Measurements from ENCODE around the gene RFLNA.

Gene RFLNA

DNA sequence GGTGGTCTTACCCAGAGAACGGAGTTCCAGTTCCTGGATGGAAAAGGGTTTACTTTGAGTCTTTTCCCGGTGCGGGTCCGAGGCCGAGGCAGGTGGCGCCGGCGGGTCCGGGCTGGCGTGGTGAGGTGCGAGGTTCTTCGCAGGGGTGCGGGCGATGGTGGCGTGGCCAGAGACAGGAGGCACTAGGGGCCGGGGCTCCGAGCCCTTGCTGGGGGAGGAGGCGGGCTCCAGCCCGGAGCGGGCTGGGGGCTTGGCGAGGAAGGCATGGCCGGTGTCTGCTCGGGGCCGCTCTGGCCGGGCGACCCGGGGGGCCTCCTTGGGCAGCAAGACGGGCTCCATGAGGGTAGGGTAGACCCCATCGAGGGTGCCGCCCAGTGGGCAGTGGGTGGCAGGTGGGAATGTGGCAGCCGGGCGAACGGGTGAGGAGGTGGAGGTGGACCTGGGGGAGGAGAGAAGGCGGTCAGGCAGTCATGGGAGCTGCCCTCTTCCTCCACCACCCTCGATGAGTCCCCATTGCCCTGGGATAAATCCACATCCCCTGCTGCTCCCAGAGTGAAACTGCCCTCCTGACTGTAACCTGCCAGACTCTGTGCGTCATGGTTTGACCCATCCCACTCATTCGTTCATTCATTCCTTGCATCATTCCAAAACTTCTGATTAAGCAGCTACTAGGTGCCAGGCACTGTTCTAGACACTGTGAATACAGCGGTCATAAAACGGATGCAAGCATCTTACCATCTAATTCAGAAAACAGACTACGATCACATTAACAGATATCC is 42.0 kb downstream of the RFLNA start:
- DNase-seq (ENCODE audit: low read depth in 2 of 2): no peak

DNA sequence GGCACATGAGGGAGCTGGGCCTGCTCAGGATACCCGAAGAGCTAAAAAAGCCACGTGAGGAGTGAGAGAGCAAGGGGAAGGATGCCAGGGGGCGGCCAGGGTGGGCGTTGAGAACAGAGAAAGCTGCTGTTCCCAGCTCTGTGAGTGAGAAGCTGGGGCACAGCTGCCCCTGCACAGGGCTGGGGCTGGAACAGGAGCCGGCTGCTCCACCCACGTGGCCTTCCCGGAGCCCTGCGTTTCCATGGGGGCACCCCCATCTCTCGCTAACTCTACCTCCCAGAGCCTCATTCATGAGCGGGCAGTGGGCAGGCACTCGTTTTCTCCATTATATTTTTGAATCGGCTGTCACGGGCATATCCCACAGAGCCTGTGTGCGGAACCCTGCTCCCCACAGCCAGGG is 42.7 kb downstream of the RFLNA start:
- DNase-seq (ENCODE audit: low read depth in 2 of 2): no peak

DNA sequence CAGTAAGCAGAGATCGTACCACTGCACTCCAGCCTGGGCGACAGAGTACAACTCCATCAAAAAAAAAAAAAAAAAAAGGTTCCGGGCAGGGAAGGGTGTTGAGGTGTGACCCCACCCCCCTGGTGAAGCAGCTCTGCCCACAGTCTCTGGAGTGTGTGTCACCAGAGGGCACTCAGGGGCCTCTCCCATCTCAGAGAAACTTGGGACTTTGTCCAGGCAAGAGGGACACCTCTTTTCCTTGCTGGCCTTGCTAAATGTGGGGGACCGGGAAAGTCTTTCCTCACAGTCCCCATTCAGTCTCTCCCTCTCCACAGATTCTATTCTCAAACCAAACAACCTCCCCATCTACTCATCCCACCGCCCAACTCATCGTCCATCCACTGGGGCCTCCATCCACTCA is 43.6 kb downstream of the RFLNA start:
- DNase-seq (ENCODE audit: low read depth in 2 of 2): no peak

DNA sequence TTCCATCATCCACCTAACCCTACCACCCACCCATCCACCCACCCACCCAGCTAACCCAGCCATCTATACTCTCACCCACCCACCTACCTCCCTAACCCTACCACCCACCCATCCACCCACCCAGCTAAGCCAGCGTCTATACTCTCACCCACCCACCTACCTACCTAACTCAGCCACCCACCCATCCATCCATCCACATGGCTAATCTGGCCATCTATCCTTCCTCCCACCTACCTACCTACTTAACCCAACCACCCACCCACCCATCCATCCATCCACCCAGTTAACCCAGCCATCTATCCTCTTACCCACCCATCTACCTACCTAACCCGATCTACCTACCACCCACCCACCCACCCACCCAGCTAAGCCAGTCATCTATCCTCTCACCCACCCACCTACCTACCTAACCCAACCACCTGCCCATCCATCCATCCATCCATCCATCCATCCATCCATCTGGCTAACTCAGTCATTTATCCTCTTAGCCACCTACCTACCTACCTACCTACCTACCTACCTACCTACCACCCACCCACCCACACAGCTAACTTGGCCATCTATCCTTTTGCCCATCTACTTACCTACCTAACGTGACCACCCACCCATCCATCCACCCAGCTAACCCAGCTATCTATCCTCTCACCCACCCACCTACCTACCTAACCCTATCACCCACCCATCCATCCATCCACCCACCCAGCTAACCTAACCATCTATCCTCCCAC is 44.1 kb downstream of the RFLNA start:
- DNase-seq (ENCODE audit: low read depth in 2 of 2): no peak

DNA sequence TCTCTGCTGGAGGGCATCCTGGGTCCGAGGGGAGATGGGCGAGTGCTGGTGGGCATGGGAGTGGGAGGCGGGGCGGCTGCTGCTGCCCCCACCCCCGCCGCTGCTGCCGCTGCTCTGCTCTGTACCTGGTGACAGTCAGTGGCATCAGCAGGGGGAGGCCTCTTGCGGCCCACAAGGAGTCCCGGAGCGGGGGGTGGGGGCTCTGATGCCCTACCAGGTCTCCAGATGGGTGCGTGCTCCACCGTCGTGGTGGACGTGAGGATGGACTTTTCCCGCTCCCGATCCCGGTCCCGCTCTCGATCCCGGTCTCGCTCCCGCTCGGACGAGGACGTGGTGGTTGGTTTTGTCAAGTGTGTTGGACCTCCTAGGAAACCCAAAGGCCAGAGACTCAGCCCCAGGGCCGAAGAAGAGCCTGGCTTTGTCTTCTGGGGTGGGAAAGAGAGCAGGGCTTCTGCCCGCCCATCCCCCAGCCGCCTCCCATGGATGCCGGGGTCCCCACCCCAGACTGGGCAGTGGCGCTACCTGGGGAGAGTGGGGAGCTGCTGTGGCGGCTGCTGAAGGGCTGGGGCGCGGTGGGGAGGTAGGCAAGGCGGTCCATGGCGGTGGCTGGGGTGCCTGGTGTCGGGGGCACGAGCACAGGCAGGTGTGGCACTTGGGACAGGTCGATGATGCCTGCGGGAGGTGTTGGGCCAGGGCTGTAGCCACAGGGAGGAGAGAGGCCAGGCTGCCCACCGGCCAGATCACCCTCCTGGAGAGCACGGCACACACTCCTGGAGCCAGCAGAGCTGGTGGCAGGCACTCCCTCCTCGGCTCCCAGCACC is 45.4 kb downstream of the RFLNA start:
- DNase-seq (ENCODE audit: low read depth in 2 of 2): no peak

DNA sequence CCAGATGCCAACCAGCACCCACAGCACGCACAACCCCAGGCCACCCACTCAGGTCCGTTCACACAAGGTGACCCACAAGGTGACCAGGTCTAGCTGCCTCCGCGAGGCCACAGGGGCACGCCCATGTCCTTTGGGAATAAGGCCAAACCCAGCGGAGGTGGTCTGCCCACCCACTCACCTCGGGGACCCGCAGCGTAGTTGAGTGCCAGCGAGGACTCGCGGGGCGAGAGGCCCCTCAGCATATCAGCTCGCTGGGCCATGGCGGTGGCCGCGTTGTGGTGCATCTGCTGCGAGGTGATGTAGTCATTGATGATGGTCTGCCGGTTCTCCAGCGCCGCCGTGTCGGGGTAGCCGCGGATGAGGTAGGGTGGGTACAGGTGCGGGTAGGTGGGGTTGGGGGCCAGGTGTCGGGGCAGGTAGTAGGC is 46.8 kb downstream of the RFLNA start:
- no peak for DNase-seq (ENCODE audit: low read depth in 2 of 2)

DNA sequence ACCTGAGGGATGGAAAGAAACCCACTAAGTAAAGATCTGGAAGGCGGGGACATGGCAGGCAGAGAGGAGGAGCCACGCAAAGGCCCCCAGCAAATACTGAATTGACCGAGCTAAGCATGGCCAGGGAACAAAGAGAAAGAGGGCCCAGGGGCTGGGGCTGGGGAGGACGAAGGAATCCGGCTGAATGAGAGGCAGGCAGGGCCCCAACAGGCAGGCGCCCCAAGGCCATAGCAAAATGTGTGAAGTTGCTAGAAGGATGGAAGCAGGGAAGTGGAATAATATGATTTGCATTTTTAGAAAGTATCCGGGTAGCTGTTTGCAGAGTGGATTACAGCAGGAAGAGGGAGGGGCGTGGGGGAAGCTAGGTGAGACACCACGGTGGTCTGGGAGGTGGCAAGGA is 49.1 kb downstream of the RFLNA start:
- no peak for DNase-seq (ENCODE audit: low read depth in 2 of 2)

DNA sequence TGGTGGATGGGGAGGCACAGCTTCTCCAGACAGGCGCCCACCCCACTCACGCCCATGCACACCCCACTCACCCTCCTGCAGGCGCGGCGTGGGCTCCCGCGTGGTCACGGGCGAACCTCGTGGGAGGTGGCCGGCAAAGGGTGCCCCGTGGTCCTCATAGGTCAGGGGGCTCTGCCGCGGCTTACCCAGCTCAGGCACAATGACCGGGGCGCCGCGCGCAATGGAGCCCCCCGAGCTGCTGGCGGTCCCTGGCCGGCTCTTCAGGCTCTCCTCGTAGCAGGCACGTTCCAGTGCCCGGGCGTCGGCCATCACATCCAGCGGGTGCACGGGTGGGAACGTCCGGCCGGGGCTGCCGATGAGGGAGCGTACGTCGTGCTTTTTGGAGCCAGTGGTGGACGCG is 49.6 kb downstream of the RFLNA start:
- DNase-seq (ENCODE audit: low read depth in 2 of 2): no peak

DNA sequence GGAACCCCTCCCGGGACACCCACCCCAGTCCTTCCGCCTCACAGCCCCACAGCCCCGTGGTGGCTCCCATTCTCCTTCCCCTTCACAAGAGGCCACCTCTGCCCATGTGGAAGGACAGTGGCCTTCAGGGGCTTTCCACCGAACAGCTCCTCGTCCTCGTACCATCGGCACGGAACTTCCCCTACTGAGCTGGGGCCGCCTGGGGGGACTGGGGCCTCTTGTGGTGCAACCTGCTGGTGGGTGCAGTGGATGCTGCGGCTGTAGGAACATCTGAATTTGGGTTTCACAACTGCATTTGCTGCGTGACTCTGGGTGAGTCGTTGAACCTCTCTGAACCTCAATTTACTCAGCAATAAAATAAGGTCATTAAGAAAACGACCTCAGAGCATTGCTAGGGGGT is 50.9 kb downstream of the RFLNA start:
- DNase-seq (ENCODE audit: low read depth in 2 of 2): no peak

DNA sequence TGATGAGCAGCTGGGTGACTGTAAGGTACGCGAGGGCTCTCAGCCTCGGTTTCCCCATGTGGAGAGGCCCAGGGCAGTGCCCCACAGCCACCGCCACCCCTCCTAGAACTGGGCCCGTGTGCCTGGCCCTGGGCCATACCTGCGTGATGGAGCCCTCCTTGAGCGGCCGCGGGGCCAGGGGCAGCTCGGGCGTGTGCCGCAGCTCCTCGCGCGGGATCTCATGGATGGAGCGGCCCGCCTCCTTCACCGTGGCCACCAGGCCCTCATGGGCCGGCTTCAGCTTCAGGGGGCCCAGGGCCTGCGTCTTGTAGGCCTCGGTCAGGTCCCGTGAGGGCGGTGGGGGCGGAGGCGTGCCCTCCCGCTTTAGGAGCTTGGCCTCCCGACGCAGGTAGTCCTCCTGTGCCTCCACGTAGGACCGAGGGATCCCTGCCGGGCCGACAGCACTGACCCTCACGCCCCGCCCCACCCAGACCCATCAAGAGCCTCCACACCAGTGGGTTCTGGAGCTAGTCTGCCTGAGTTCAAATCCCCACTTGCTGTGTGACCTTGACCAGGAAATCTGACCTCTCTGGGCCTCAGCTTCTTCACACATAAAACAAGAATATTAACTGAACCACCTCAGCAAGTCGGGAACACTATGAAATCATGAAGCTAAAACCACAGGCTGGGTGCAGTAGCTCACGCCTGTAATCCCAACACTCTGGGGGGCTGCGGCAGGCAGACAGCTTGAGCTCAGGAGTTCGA is 51.7 kb downstream of the RFLNA start:
- no peak for DNase-seq (ENCODE audit: low read depth in 2 of 2)

DNA sequence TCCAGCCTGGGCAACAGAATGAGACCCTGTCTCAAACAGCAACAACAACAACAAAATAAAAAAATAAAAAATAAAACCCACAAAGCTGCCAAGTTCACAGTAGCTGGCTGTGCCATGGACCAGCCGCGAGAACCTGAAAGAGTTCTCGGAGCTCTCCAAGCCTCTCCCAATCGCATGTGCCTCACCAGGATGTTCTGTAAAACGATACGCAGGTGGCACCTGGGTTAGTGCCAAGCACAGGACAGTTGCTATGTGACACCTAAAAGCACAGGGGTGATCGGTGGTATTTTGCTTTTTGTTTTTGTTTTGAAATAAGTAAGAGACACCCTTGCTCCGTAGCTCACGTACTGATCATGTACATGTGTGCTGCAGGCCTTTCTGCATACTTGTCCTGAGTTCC is 52.4 kb downstream of the RFLNA start:
- DNase-seq (ENCODE audit: low read depth in 2 of 2): no peak

DNA sequence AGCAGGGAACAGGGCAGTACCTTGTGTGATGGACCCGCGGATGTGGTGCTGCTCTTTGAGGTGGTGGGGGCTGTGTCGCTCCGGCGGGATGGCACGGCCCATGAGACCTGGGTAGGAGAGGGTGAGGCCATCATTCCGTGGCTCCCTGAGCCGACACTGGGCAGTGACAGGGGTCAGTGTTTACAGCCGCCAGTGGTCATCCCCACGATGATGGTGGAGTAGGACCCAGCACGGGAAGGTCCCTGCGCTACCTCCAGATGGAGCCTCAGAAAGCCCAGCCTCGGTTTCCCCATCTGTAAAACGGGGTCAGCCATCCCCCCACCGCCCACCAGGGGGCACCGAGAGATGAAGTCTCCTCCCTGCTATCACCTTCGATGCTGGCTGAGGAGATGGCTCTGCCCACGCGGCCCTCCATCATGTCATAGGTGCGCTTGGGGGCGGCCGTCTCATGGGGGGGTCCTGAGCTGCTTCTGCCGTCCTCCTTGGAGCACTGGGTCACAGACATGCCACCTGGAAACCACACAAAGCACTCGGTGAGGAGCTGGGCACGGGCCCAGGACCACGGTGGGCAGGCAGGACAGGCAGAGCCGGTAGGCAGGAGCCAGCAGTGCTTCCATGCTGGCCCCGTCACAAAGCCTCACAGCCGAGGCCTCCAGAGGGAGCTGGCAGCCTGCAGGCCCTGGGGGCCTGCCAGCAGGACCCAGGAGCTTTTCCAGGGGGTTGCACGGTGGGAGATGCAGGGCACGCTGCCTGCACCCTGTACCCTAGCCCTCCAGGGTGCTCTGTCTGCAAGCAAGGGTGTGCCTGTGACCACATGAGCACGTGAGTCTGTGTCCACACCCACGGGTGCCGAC is 53.1 kb downstream of the RFLNA start:
- DNase-seq (ENCODE audit: low read depth in 2 of 2): no peak

DNA sequence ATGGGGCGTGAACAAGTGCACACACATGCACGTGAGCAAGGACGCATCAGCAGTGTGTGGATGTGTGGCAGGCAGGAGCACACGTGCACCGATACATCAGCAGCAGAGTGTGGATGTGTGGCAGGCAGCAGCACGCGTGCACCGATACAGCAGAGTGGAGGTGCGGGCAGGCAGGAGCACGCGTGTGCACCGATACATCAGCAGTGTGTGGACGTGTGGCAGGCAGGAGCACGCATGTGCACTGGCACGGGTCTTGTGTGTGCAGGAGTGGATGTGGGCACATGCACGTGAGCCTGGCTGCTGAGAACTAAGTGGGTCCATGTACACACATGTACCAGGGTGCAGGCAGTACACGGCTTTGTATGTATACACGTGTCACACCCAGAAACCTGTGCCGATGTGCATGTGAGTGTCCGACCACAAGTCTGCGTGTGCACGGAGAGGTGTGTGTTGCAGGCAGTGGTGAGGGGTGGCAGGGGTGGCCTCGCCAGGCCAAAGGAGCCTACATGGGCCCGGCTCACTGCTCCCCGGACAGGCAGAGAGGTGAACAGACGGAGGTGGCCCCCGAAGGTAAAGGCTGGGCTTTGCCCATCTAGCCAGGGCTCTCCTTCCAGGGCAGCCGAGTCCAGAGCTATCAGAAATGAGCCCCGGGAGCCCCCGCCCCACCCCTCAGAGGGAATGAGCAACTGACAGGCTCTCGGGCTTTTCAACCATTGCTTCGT is 53.9 kb downstream of the RFLNA start:
- DNase-seq (ENCODE audit: low read depth in 2 of 2): no peak

DNA sequence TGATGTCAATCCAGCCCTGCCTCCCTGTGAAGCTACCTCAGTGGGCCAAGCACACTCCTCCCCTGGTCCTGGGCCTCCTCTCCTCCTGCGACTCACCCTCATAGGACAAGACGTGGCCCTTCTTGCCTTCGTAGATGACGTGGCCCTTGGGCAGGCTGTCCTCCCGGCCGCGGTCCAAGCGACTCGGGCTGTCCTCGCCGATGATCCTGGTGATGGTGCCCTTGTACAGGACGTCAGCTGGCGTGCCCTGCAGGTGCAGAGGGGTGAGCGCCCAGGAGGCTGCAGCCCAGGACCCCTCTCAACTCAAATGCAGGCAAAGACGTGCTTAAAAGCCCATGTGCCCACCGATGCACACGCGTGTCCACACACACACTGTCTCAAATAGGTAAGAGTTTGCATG is 55.6 kb downstream of the RFLNA start:
- DNase-seq (ENCODE audit: low read depth in 2 of 2): no peak

DNA sequence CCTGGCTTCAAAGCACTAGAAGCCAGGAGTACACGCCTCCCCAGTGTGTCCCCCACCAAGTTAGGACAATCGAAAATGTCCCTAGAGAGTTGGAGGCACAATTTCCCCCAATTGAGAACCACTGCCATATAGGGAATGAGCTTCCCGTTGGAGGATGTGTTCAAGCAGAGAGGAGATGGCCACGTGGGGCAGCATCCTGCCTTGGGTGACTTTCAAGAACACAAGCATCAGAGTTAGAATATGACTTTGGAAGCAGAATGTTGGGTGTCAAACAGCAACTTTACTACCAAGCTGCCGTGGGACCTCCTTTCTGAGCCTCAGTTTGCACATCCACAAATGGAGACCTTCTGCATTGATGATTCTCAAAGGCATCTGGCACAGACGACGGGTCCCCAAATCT is 56.5 kb downstream of the RFLNA start:
- no peak for DNase-seq (ENCODE audit: low read depth in 2 of 2)

DNA sequence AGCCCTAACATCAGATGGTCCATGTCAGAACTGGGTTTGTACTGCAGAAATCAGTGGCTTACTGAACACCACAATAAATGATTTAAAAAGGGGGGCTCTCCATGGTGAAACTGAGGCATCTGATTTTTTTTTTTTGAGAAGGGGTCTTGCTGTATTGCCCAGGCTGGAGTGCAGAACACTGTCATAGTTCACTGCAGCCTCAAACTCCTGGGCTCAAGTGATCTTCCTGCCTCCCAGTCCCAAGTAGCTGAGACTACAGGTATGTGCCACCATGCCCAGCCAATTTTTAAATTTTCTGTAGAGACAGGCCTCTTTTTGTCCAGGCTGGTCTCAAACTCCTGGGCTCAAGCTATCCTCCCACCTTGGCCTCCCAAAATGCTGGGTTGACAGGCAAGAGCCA is 57.4 kb downstream of the RFLNA start:
- DNase-seq (ENCODE audit: low read depth in 2 of 2): no peak

DNA sequence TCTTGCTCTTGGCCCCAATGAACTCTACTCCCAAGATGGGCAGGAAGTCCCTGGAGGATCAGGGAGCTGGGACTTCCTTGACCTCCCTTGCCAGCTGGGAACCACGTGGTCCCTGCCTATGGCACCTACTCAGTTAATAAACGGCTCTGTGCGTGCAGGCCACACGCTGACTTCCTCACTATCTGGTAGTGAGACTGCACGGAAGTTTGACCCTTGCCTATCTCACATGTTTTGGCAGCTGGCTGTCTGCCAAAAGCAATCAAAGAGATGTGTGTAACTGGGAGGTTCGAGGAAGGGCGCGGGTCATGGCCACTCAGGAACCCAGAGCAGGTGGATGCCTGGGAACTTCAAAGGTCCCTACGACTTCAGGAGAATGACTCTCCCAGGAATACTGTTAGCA is 57.9 kb downstream of the RFLNA start:
- DNase-seq (ENCODE audit: low read depth in 2 of 2): no peak

DNA sequence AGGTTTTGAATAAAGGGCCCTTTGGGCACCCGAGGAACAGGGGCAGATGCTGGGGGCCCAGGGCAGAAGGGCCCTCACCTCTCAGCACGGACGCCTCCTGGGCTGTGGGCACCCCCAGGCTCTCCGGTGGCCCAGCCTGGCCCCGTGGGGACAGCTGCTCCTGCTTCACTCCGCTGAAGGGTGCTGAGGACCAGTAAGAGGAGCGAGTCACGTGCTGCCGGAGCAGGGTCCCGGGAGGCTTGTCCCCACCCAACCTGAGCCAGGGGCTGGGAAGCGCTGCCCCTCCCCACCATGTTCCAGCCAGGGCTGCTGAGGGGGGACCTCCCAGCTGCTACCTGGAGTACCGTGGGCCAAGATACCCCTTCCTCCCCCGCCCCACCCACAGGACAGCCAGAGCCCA is 59.5 kb downstream of the RFLNA start:
- no peak for DNase-seq (ENCODE audit: low read depth in 2 of 2)

DNA sequence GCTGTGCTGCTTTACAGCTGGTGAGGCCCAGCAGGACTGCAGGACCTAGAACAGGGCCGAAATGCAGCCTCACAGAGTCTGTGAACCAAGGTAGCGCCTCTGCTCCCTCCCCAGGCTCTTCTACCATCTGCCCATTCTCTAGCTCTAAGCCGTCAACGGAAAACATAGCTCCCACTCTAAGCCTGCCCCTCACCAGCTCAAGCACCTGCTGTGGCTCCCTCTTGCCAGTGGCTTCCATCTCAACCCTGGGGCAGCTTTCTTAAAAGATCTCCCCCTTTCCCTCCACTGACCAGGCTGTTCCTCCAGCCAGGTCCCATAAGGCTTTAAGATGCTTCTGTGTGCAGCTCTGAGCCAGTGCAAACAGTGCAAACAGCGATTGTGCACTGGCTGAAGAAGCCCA is 61.3 kb downstream of the RFLNA start:
- no peak for DNase-seq (ENCODE audit: low read depth in 2 of 2)

DNA sequence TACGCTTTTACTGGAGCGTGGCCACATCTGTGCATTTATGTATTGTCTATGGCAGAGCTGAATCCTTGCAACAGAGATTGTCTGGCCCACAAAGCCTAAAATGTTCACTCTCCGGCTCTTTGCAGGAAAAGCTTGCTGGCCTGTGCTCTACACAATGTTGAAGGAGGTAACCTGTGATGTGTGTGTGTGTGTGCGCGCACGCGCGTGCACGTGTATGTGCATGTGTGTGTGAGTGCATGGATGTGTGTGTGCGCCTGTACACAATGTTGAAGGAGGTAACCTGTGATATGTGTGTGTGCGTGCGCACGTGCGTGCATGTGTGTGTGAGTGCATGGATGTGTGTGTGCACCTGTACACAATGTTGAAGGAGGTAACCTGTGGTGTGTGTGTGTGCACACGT is 62.7 kb downstream of the RFLNA start:
- DNase-seq (ENCODE audit: low read depth in 2 of 2): no peak
